ENCODE data around the gene CCDC40. TPM values are rescaled to one million over a fixed set of nuclear protein-coding genes. Genes with fewer than 3 reads are reported as not detected.

CCDC40 gene
- total and polyA plus RNA-seq, 4 donors = 6.9 to 34.6 (median 22.2) TPM

DNA sequence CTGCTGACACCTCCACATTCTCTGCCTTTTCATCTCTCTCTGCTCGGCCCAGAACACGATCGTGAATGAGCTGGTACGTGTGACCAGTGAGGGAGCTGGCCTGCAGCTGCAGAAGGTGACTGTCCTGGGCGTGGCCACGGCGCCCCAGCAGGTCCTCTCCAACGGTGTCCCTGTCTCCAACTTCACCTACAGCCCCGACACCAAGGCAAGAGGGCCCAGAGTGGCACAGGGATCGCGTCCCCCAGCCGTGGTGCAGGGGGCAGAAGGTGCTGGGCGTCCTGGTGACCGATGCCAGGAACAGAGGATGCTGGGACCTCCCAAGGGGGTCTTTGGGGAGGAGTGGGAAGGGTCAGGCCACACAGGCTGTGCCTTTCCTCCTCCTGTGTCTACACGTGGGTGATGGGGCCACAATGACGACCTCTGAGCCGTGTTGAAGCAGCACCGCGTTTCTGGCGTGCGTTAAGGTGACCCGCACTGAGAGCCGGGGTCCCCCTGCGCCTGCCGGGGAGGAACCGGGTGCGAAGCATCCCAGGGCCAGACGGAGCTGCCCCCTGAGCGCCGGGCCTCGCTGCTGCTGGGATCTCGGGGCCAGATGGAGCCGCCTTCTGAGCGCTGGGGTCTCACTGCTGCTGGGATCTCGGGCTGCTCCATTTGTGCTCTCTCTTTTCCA, 82.3 kb downstream of the CCDC40 start:
- WGBS (ENCODE audit: insufficient coverage) = 84% methylated on average over 34 of the region's 35 CpGs
- H3K4me1 ChIP-seq (ENCODE audit: control insufficient read depth, insufficient read depth, low read length) = peaks cover 21% of the 10 kb centered on the region
- DNase-seq (ENCODE audit: low read depth in 4 of 6, low spot score in 6 of 6) = no peak
- H3K27ac ChIP-seq (ENCODE audit: low read depth, low read length) = no peak overlapping the region
- peaks cover 2% of the 10 kb centered on the region for H3K9me3 ChIP-seq (ENCODE audit: control insufficient read depth, insufficient read depth, low read length)
- H3K4me3 ChIP-seq (ENCODE audit: low read depth, low read length) = no peak overlapping the region
- peaks cover 31% of the 10 kb centered on the region for H3K36me3 ChIP-seq (ENCODE audit: control insufficient read depth, insufficient read depth, low read length)
- no peaks in the 10 kb centered on the region for H3K27me3 ChIP-seq (ENCODE audit: control insufficient read depth, insufficient read depth, low read length)

DNA sequence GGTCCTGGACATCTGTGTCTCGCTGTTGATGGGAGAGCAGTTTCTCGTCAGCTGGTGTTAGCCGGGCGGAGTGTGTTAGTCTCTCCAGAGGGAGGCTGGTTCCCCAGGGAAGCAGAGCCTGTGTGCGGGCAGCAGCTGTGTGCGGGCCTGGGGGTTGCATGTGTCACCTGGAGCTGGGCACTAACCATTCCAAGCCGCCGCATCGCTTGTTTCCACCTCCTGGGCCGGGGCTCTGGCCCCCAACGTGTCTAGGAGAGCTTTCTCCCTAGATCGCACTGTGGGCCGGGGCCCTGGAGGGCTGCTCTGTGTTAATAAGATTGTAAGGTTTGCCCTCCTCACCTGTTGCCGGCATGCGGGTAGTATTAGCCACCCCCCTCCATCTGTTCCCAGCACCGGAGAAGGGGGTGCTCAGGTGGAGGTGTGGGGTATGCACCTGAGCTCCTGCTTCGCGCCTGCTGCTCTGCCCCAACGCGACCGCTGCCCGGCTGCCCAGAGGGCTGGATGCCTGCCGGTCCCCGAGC, 82.9 kb downstream of the CCDC40 start:
- H3K27me3 ChIP-seq (ENCODE audit: control insufficient read depth, insufficient read depth, low read length) = no peaks in the 10 kb centered on the region
- H3K4me1 ChIP-seq (ENCODE audit: control insufficient read depth, insufficient read depth, low read length) = peaks cover 26% of the 10 kb centered on the region
- DNase-seq (ENCODE audit: low read depth in 4 of 6, low spot score in 6 of 6) = peak in 1 of 6 donors; percentile 18
- 78% methylated on average over 18 of the region's 24 CpGs for WGBS (ENCODE audit: insufficient coverage)
- H3K36me3 ChIP-seq (ENCODE audit: control insufficient read depth, insufficient read depth, low read length) = peaks cover 31% of the 10 kb centered on the region
- no peak overlapping the region for H3K4me3 ChIP-seq (ENCODE audit: low read depth, low read length)
- no peak overlapping the region for H3K27ac ChIP-seq (ENCODE audit: low read depth, low read length)
- H3K9me3 ChIP-seq (ENCODE audit: control insufficient read depth, insufficient read depth, low read length) = peaks cover 2% of the 10 kb centered on the region

DNA sequence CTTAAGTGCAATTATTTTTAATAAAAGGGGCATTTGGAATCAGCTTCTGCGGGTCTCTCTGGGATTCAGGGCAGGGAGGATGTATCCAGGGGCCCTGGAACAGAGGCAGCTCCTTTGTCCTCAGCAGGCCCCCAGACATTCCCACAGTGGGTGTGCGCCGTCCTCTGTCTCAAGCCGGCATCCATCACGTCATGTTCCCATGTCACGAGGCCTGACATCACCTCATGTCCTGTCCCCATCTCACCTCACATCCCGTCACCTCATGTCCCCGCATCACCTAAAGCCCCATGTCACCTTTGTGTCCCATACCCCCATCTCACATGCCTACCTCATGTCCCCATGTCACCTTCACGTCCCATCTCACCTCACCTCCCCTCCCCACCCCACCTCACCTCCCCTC, 83.4 kb downstream of the CCDC40 start:
- Histone ChIP-seq H3K4me1 (ENCODE audit: control insufficient read depth, insufficient read depth, low read length) (peaks cover 27% of the 10 kb centered on the region), H3K9me3 (ENCODE audit: control insufficient read depth, insufficient read depth, low read length) (peaks cover 2% of the 10 kb centered on the region), H3K27me3 (ENCODE audit: control insufficient read depth, insufficient read depth, low read length) (no peaks in the 10 kb centered on the region), H3K36me3 (ENCODE audit: control insufficient read depth, insufficient read depth, low read length) (peaks cover 31% of the 10 kb centered on the region), H3K27ac (ENCODE audit: low read depth, low read length) (no peak overlapping the region), H3K4me3 (ENCODE audit: low read depth, low read length) (no peak overlapping the region)
- DNase-seq (ENCODE audit: low read depth in 4 of 6, low spot score in 6 of 6) = no peak
- WGBS (ENCODE audit: insufficient coverage) = 74% methylated on average over 7 of the region's 9 CpGs

DNA sequence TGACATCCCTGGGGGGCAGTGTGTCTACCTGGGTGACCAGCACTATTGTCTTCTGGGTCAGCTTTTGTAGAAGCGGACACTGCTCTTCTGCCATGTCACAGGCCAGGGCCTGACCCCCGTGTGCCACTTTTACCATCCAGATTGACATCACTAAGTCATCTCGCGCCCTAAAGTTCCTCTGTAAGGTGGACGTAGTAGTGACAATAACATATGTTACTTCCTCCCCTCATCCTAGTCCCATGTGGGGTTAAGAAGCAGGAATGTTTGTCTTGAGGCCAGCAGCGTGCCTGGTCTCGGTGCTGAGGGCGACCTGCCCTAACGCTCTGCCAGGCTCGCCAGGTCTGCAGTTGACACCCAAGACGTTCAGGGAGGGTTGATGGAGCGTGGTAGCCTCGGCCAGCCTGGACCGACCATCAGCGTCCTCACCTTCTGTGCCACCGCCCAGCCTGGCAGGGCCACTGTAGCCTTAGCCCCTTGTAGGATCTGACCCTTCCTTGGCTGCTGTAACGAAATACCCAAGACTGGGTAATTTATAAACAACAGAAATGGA, 85.7 kb downstream of the CCDC40 start:
- 94% methylated on average over 12 of the region's 17 CpGs for WGBS (ENCODE audit: insufficient coverage)

DNA sequence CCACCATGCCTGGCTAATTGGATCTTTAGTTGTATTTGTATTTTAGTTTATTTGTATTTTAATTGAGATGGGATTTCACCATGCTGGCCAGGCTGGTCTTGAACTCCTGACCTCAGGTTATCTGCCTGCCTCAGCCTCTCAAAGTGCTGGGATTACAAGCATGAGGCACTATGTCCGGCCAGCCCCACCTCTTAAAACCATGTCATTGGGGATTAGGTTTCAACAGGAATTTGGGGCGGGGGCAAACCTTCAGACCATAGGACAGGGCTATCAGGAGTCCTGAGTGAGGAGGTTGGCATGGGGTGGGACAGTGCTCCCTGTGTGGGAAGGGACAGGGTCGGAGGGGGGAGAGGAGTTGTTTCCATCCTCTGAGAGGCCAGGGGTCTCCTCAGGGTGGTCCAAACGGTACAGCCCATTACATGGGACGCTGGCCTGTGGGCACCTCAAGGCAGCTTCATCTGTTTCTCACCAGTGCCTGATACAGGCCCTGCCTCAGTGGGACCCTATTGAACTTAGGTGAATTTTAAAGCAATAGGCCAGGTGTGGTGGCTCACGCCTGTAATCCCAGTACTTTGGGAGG, 86.6 kb downstream of the CCDC40 start:
- H3K4me3 ChIP-seq (ENCODE audit: low read depth, low read length) = no peak overlapping the region
- H3K27me3 ChIP-seq (ENCODE audit: control insufficient read depth, insufficient read depth, low read length) = no peaks in the 10 kb centered on the region
- H3K27ac ChIP-seq (ENCODE audit: low read depth, low read length) = no peak overlapping the region
- no peak for DNase-seq (ENCODE audit: low read depth in 4 of 6, low spot score in 6 of 6)
- H3K4me1 ChIP-seq (ENCODE audit: control insufficient read depth, insufficient read depth, low read length) = peaks cover 16% of the 10 kb centered on the region
- WGBS (ENCODE audit: insufficient coverage) = 94% methylated on average over 4 of the region's 6 CpGs
- no peaks in the 10 kb centered on the region for H3K9me3 ChIP-seq (ENCODE audit: control insufficient read depth, insufficient read depth, low read length)
- H3K36me3 ChIP-seq (ENCODE audit: control insufficient read depth, insufficient read depth, low read length) = peaks cover 19% of the 10 kb centered on the region

More for the DNA sequence above, 85.7 kb downstream of the CCDC40 start:
- Histone ChIP-seq H3K27me3 (ENCODE audit: control insufficient read depth, insufficient read depth, low read length) (no peaks in the 10 kb centered on the region), H3K4me1 (ENCODE audit: control insufficient read depth, insufficient read depth, low read length) (peaks cover 17% of the 10 kb centered on the region), H3K4me3 (ENCODE audit: low read depth, low read length) (no peak overlapping the region), H3K9me3 (ENCODE audit: control insufficient read depth, insufficient read depth, low read length) (no peaks in the 10 kb centered on the region), H3K36me3 (ENCODE audit: control insufficient read depth, insufficient read depth, low read length) (peaks cover 28% of the 10 kb centered on the region), H3K27ac (ENCODE audit: low read depth, low read length) (no peak overlapping the region)
- DNase-seq (ENCODE audit: low read depth in 4 of 6, low spot score in 6 of 6) = no peak

DNA sequence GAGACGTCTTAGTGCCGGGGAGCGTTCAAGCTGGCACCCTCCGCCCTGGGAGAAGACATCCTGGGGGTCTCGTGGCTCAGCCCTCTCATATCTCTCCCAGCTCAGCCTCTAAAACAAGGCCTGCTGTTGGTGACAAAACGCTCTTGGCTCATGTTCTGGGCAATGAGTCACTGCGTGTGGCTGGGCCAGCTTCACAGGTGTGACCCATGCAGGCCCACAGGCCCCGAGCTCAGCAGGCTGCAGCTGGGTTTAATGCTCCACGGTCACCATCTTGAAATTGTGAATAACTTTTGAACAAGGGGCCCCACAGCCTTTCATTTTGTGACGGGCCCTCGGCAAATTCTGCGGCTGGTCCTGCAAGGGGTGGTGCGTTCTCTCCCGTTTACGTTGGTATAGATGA, 87.3 kb downstream of the CCDC40 start:
- peaks cover 11% of the 10 kb centered on the region for H3K36me3 ChIP-seq (ENCODE audit: control insufficient read depth, insufficient read depth, low read length)
- DNase-seq (ENCODE audit: low read depth in 4 of 6, low spot score in 6 of 6) = no peak
- H3K27ac ChIP-seq (ENCODE audit: low read depth, low read length) = no peak overlapping the region
- H3K4me3 ChIP-seq (ENCODE audit: low read depth, low read length) = no peak overlapping the region
- H3K9me3 ChIP-seq (ENCODE audit: control insufficient read depth, insufficient read depth, low read length) = no peaks in the 10 kb centered on the region
- H3K4me1 ChIP-seq (ENCODE audit: control insufficient read depth, insufficient read depth, low read length) = peaks cover 15% of the 10 kb centered on the region
- 81% methylated on average over 15 of the region's 15 CpGs for WGBS (ENCODE audit: insufficient coverage)
- no peaks in the 10 kb centered on the region for H3K27me3 ChIP-seq (ENCODE audit: control insufficient read depth, insufficient read depth, low read length)

DNA sequence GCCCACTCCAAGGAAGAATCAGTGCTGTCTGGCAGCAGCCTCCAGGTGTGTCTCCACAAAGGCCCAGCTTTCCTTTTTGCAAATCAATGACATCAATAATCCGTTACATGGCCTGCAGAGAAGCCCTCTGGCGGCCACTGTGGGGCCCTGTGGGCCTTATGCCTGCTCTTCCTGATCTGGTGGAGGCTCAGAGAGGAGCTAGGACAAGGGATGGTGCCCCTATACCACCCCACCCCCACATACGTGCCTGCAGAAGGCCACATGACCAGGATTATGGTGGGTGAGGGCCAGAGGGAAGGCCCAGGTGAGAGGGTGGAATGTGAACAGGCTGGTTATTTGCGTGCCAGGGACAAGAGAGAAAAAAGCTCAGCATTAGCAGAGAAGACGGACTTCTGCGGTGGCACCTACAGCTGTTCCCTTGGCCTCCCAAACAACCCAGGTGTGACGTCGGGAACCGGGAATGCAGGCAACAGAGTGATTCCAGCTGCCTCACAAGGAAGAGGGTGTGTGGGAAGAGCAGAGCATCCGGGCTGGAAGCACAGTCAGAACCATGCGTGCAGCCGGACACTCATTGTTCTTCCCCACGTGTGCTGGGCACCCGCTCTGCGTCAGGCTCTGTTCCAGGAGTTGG, 88.0 kb downstream of the CCDC40 start:
- Histone ChIP-seq H3K36me3 (ENCODE audit: control insufficient read depth, insufficient read depth, low read length) (peaks cover 4% of the 10 kb centered on the region), H3K9me3 (ENCODE audit: control insufficient read depth, insufficient read depth, low read length) (no peaks in the 10 kb centered on the region), H3K4me1 (ENCODE audit: control insufficient read depth, insufficient read depth, low read length) (peaks cover 8% of the 10 kb centered on the region), H3K27ac (ENCODE audit: low read depth, low read length) (no peak overlapping the region), H3K4me3 (ENCODE audit: low read depth, low read length) (no peak overlapping the region), H3K27me3 (ENCODE audit: control insufficient read depth, insufficient read depth, low read length) (no peaks in the 10 kb centered on the region)
- WGBS (ENCODE audit: insufficient coverage) = 76% methylated on average over 8 of the region's 15 CpGs
- DNase-seq (ENCODE audit: low read depth in 4 of 6, low spot score in 6 of 6) = peak in 2 of 6 donors; percentile 37 to 77

DNA sequence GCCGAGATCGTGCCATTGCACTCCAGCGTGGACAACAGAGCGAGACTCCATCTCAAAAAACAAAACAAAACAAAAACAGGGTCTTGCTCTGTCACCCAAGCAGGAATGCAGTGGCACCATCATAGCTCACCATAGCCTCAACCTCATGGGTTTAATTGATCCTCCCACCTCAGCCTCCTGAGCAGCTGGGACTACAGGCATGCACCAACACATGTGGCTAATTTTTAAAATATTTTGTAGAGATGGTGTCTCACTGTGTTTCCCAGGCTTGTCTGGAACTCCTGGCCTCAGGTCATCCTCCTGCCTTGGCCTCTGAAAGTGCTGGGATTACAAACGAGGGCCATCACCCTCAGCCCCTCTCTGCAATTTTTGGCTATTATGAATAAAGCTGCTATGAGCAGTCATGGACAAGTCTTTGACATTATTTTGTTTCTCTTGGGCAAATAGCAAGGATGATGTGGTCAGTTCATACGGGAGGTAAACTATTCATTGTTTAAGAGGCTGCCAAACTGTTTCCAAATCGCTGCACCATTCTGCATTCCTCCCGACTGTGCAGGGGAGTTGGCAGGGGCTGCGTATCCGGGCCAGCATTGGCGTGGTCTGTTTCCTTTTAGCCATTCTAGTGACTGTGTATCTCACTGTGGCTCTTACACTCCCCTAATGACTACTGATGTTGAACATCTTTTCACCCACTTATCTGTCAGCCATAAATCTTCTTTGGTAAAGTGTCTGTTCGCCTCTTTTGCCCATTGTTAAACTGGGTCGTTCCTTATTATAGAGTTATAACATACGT, 89.4 kb downstream of the CCDC40 start:
- H3K9me3 ChIP-seq (ENCODE audit: control insufficient read depth, insufficient read depth, low read length) = no peaks in the 10 kb centered on the region
- WGBS (ENCODE audit: insufficient coverage) = 42% methylated on average over 4 of the region's 14 CpGs
- H3K4me1 ChIP-seq (ENCODE audit: control insufficient read depth, insufficient read depth, low read length) = peaks cover 6% of the 10 kb centered on the region
- H3K4me3 ChIP-seq (ENCODE audit: low read depth, low read length) = no peak overlapping the region
- H3K36me3 ChIP-seq (ENCODE audit: control insufficient read depth, insufficient read depth, low read length) = no peaks in the 10 kb centered on the region
- peak in 1 of 6 donors; percentile 25 for DNase-seq (ENCODE audit: low read depth in 4 of 6, low spot score in 6 of 6)
- H3K27ac ChIP-seq (ENCODE audit: low read depth, low read length) = no peak overlapping the region
- no peaks in the 10 kb centered on the region for H3K27me3 ChIP-seq (ENCODE audit: control insufficient read depth, insufficient read depth, low read length)

DNA sequence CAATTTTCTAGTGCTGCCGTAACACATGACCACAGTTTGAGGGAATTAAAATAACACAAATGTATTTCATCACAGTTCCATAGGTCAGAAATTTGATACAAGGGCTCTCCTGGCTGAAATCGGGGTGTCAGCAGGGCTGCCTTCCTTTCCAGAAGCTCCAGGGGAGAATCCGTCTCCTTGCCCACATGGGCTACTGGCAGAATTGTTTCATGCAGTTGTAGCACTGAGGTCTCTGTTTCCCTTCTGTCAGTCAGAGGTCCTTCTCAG, 89.9 kb downstream of the CCDC40 start:
- DNase-seq (ENCODE audit: low read depth in 4 of 6, low spot score in 6 of 6) = no peak
- WGBS (ENCODE audit: insufficient coverage) = 72% methylated on average over 2 of the region's 3 CpGs
- H3K27me3 ChIP-seq (ENCODE audit: control insufficient read depth, insufficient read depth, low read length) = no peaks in the 10 kb centered on the region

More for the DNA sequence above, 89.9 kb downstream of the CCDC40 start:
- Histone ChIP-seq H3K36me3 (ENCODE audit: control insufficient read depth, insufficient read depth, low read length) (no peaks in the 10 kb centered on the region), H3K4me1 (ENCODE audit: control insufficient read depth, insufficient read depth, low read length) (peaks cover 6% of the 10 kb centered on the region), H3K9me3 (ENCODE audit: control insufficient read depth, insufficient read depth, low read length) (no peaks in the 10 kb centered on the region), H3K4me3 (ENCODE audit: low read depth, low read length) (no peak overlapping the region), H3K27ac (ENCODE audit: low read depth, low read length) (no peak overlapping the region)
